GM21526 (cell line): ENCODE measurements around the gene RTN1.

Experiments used
- ATAC-seq: cut with Tn5 transposase; IDR thresholded peaks from one replicate; pipeline ENCODE4 v1.9.1; 2021; ENCODE audit warnings: moderate library complexity; ENCODE audit not compliant: unreplicated experiment, low FRiP score

The RTN1 gene

GRCh38 chr14:59870277-59871165 is at the start of gene RTN1:
TSS of gene RTN1 (minus strand) at chr14:59870776. CDS start at chr14:59870630, 146 bp downstream.
- ATAC-seq = peak; percentile 61

GRCh38 chr14:59920378-59920683 is 49.8 kb upstream of the RTN1 start:
- ATAC-seq = no peak

GRCh38 chr14:59919570-59920377 is 49.2 kb upstream of the RTN1 start, which contains the start of gene LRRC9:
TSS of gene LRRC9 (plus strand) at chr14:59920144.
- ATAC-seq = no peak

- peak; percentile 56 for ATAC-seq
Measured at GRCh38 chr14:59918824-59919569, 48.4 kb upstream of the RTN1 start.

- ATAC-seq = no peak
Measured at GRCh38 chr14:59913187-59913586, 42.6 kb upstream of the RTN1 start.

- ATAC-seq = no peak
Measured at GRCh38 chr14:59912443-59912842, 41.9 kb upstream of the RTN1 start.

GRCh38 chr14:59905188-59905587 is 34.6 kb upstream of the RTN1 start:
- no peak for ATAC-seq

GRCh38 chr14:59904184-59904583 is 33.6 kb upstream of the RTN1 start:
- no peak for ATAC-seq

- ATAC-seq = no peak
Measured at GRCh38 chr14:59900556-59900955, 30.0 kb upstream of the RTN1 start.

- ATAC-seq = no peak
Measured at GRCh38 chr14:59897757-59898383, 27.3 kb upstream of the RTN1 start.

- ATAC-seq = no peak
Measured at GRCh38 chr14:59895721-59896120, 25.1 kb upstream of the RTN1 start.

GRCh38 chr14:59890676-59891075 is 20.1 kb upstream of the RTN1 start:
- no peak for ATAC-seq

GRCh38 chr14:59882957-59883356 is 12.4 kb upstream of the RTN1 start:
- ATAC-seq = no peak

- ATAC-seq = no peak
Measured at GRCh38 chr14:59871166-59871495, 555 bp upstream of the RTN1 start.

GRCh38 chr14:59869381-59870255 is 958 bp downstream of the RTN1 start:
- no peak for ATAC-seq

GRCh38 chr14:59868021-59868420 is 2.6 kb downstream of the RTN1 start:
- ATAC-seq = no peak

GRCh38 chr14:59863806-59864525 is 6.6 kb downstream of the RTN1 start:
- ATAC-seq = no peak

GRCh38 chr14:59857328-59857727 is 13.2 kb downstream of the RTN1 start:
- no peak for ATAC-seq

GRCh38 chr14:59852350-59852749 is 18.2 kb downstream of the RTN1 start:
- no peak for ATAC-seq
